Stomach (tissue), 9 donors: Measurements from ENCODE around the gene CCDC183. TPM values are rescaled to one million over a fixed set of nuclear protein-coding genes. Genes with fewer than 3 reads are reported as not detected.

Experiments used
- DNase-seq, 2 donors: peaks; one replicate each; pipeline versions ENCODE4 v3.0.0 to v3.0.0-alpha.2; 2013 to 2019
- H3K27ac ChIP-seq, 5 donors: fragments of 200-600 bp in 4 of 5; sonication (generic) in 4 of 5; one replicate each; pipeline ENCODE4 v1.5.1; 2013 to 2019; ENCODE audit warnings: mild to moderate bottlenecking in 1 of 5, moderate library complexity in 1 of 5
- H3K27me3 ChIP-seq, 3 donors: fragments of 200-600 bp; sonication (generic); one replicate each; pipeline ENCODE4 v1.5.1; 2017 to 2019; ENCODE audit warnings: mixed run types in 1 of 3
- H3K36me3 ChIP-seq, 4 donors: fragments of 200-600 bp; sonication (generic); 1 replicate in 3 of 4; 2 replicates in 1 of 4; pipeline ENCODE4 v1.5.1; 2016 to 2019
- H3K4me1 ChIP-seq, 4 donors: fragments of 200-600 bp; sonication (generic); one replicate each; pipeline ENCODE4 v1.5.1; 2016 to 2019
- H3K4me3 ChIP-seq, 4 donors: fragments of 200-600 bp; sonication (generic) in 3 of 4; one replicate each; pipeline ENCODE4 v1.5.1; 2016 to 2019; ENCODE audit warnings: mild to moderate bottlenecking in 1 of 4
- H3K9me3 ChIP-seq, 4 donors: fragments of 200-600 bp; sonication (generic); one replicate each; pipeline ENCODE4 v1.5.1; 2016 to 2019
- CTCF ChIP-seq, 7 experiments: fragments of 450-650 bp in 4 of 7; fragments of 200-600 bp in 3 of 7; sonication (generic) in 3 of 7; IDR thresholded peaks; one replicate each; pipeline ENCODE4 v1.5.1; 2016 to 2019; ENCODE audit warnings: antibody characterized with exemption in 7 of 7, control low read depth in 2 of 7, mild to moderate bottlenecking in 1 of 7
- EP300 ChIP-seq: sonication (generic); formaldehyde crosslinking; IDR thresholded peaks from one replicate; pipeline ENCODE4 v1.6.1; 2017; ENCODE audit warnings: antibody characterized with exemption
- POLR2A ChIP-seq, 4 donors: fragments of 450-650 bp; IDR thresholded peaks; one replicate each; pipeline ENCODE4 v1.6.1; 2016; ENCODE audit warnings: antibody characterized with exemption in 4 of 4, control low read depth in 2 of 4, mild to moderate bottlenecking in 1 of 4, moderate library complexity in 1 of 4
- POLR2AphosphoS5 ChIP-seq, 3 donors: sonication (generic); formaldehyde crosslinking; IDR thresholded peaks; one replicate each; pipeline ENCODE4 v1.6.1; 2016; ENCODE audit warnings: antibody characterized with exemption in 3 of 3
- WGBS, 5 donors: extraction: QIAGEN DNeasy Blood & Tissue Kit in 3 of 5; methylation state at CpG; one replicate each; pipeline versions ENCODE4 v1.1.5 to v1.1.7; 2013 to 2018; 5-methylcytosine and 5-hydroxymethylcytosine counted together
- intact Hi-C: fragments of 100-400 bp; cut with DNase I; formaldehyde crosslinking; loops from one replicate; pipeline ENCODE4 v1.15.1; 2023; ENCODE audit warnings: low total_unique reads
- polyA plus RNA-seq, 3 donors: library from polyadenylated mRNA; stranded (reverse); fragments of 200-250 nt; gene quantifications; one replicate each; pipeline ENCODE4 v1.2.3, GENCODE V29; 2013
- total RNA-seq, 5 donors: library from RNA; depleted of rRNA; stranded (reverse); fragments of >200 nt; gene quantifications; one replicate each; pipeline versions ENCODE4 v1.1.0 to v1.2.3, GENCODE V29; 2014 to 2016
- donor health status: healthy with polysubstance abuse.
- donor health status: Bipolar disorder and iron deficiency.
- donor health status: healthy.

The CCDC183 gene
- total and polyA plus RNA-seq, 8 donors: 1.2 to 53.0 (median 4.7) TPM

DNA sequence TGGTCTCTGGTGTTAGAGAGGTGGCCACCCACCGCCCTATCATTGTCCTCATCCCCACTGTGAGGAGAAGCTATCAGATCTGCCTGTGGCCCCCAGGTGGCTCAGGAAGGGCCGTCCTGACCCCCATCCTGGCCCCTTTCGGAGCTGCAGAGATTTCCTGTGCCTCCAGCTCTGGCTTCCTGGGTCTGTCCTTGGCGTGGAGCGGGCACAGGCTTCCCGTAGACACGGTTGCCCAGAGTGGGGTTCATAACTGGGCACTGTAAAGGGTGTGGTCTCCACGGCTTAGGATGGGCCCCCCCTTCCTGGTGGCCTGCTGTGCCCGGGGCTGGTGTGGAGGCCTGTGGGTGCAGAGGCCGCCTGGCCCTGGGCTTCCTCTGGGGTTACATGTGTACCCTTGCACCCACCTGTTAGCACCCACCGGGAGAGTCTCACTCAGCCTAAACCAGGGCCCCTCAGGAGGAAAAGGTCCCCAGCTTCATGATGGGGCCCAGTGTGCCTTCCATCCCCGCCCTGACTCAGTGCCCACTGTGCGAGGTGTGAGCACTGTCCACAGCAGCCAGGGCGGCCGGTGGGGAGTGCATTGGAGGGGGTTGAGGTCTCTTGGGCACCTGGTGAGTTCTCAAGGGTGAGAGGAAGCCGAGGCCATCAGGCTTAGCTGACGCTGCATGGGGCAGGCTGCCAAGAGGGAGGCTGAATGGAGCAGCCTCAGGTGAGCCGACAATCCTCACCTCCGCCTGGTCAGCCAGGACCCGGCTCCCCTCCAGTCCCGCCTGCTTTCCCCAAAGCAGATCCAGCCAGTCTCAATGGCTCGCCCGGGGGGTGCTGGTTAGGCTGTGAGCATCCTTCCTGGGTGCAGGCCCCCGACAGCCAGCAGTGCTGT, 30.8 kb downstream of the CCDC183 start:
- TF ChIP-seq EP300: no peak
- TF ChIP-seq POLR2AphosphoS5 (IDR thresholded peaks at IDR 0.05): no peak
- TF ChIP-seq CTCF (IDR thresholded peaks at IDR 0.05): no peak
- TF ChIP-seq POLR2A (IDR thresholded peaks at IDR 0.05): no peak
- WGBS, 5 donors: 87 to 90% (median 89%) methylated on average over 20 to 24 of the region's 24 CpGs
- Histone ChIP-seq H3K4me1 (peaks cover 0 to 2% (median under 1%) of the 10 kb centered on the region in 4 donors), H3K27me3 (no peaks in the 10 kb centered on the region), H3K27ac (no peak overlapping the region), H3K36me3 (peaks cover 69 to 90% (median 88%) of the 10 kb centered on the region in 4 donors), H3K9me3 (no peaks in the 10 kb centered on the region), H3K4me3 (no peak overlapping the region)
- intact Hi-C loops: no loop called here
- DNase-seq: peak in 1 of 2 donors; percentile 72

- TF ChIP-seq EP300 (no peak), POLR2AphosphoS5 (IDR thresholded peaks at IDR 0.05) (no peak), CTCF (IDR thresholded peaks at IDR 0.05) (no peak), POLR2A (IDR thresholded peaks at IDR 0.05) (no peak)
- Histone ChIP-seq H3K27me3 (no peaks in the 10 kb centered on the region), H3K4me3 (no peak overlapping the region), H3K27ac (no peak overlapping the region), H3K9me3 (no peaks in the 10 kb centered on the region), H3K4me1 (no peaks in the 10 kb centered on the region), H3K36me3 (peaks cover 78 to 100% (median 97%) of the 10 kb centered on the region in 4 donors)
- 90 to 97% (median 93%) methylated on average over 14 of the region's 14 CpGs for WGBS, 5 donors
- intact Hi-C loops: no loop called here
- no peak for DNase-seq
These were observed 31.8 kb downstream of the CCDC183 start for GRCh38 chr9:136827794-136828473.

DNA sequence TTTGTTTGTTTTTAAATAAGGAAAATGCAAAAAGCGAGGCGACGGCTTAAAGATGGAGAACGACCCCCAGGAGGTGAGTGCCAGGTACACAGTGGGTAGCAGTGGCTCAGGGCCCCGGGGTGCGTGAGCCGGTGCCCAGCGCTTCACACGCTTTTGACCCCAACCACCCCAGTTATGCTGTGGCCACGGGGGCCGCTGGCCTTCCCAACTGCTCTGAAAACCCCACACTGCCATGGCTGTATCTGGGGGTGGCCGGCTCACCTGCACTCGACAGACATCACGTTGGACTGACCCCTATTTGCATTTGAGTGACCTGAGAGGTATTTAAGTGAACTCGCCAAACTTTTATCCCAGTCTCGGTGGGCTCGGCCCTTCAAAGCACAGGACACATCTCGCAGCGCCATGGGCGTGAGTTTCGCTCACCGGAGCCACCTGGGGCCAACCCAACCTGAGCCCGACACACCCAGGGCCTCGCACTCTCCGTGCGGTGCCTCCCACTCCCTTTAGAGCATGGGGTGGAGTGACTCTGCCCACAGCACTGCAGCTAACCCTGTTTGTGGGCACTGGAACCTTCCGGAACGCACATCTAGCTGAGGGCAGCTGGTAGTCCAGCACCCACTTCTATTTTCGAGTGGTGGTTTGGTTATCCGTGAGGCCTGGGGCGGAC, 32.5 kb downstream of the CCDC183 start:
- H3K27ac ChIP-seq: no peak overlapping the region
- H3K4me1 ChIP-seq: no peaks in the 10 kb centered on the region
- H3K4me3 ChIP-seq: no peak overlapping the region
- no peak for DNase-seq
- WGBS, 5 donors: 92 to 96% (median 94%) methylated on average over 16 to 31 of the region's 31 CpGs
- intact Hi-C loops: no loop called here
- no peaks in the 10 kb centered on the region for H3K9me3 ChIP-seq
- no peaks in the 10 kb centered on the region for H3K27me3 ChIP-seq
- TF ChIP-seq POLR2A (IDR thresholded peaks at IDR 0.05) (no peak), POLR2AphosphoS5 (IDR thresholded peaks at IDR 0.05) (no peak), EP300 (no peak), CTCF (IDR thresholded peaks at IDR 0.05) (no peak)
- H3K36me3 ChIP-seq: peaks cover 75 to 100% (median 99%) of the 10 kb centered on the region in 4 donors

DNA sequence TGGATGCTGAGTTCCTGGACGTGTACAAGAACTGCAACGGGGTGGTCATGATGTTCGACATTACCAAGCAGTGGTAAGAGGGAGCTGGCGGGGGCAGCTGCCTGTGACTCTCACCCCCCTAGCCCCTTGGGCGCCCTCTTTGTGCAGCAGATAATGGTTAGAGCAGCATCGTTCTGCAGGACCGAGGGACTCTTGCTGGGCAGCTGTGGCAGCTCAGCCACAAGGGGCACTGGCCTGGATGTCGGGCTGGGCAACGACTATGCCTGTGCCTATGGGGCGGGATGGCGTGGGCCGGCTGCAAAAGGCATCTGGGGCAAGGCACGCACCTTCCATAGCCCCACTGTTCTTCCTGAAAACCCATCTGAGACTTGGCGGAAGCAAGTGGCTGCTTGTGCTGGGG, 33.3 kb downstream of the CCDC183 start:
- H3K36me3 ChIP-seq: peaks cover 68 to 100% (median 97%) of the 10 kb centered on the region in 4 donors
- 88 to 95% (median 92%) methylated on average over 5 to 14 of the region's 14 CpGs for WGBS, 5 donors

More for the DNA sequence above, 33.3 kb downstream of the CCDC183 start:
- no peak for TF ChIP-seq CTCF (IDR thresholded peaks at IDR 0.05)
- no peak for TF ChIP-seq POLR2AphosphoS5 (IDR thresholded peaks at IDR 0.05)
- no peak for TF ChIP-seq POLR2A (IDR thresholded peaks at IDR 0.05)
- TF ChIP-seq EP300: no peak
- no peak overlapping the region for H3K27ac ChIP-seq
- H3K4me1 ChIP-seq: no peaks in the 10 kb centered on the region
- no peaks in the 10 kb centered on the region for H3K27me3 ChIP-seq
- DNase-seq: no peak
- no peak overlapping the region for H3K4me3 ChIP-seq
- H3K9me3 ChIP-seq: no peaks in the 10 kb centered on the region
- intact Hi-C loops: no loop called here
